ENCODE data around the gene DNASE1L1.
A peak's percentile ranks its signal among the peaks of the same experiment; 100 is the strongest.

DNA sequence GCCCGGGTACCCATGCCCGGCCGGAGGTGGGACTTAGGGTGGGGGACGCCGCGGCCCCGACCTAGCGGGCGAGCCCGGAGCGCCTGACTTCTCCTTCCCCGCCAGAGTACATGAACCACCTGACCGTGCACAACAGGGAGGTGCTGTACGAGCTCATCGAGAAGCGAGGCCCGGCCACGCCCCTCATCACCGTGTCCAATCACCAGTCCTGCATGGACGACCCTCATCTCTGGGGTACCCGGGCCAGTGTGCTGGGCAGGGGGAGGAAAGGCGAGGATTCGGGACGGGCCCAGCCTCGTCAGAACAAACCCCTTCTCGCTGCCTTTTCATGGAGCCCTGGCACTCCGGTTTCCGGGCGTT, 2.9 kb upstream of the DNASE1L1 start:
- TF ChIP-seq POLR2A (IDR thresholded peaks at IDR 0.05) (no peak), EP300 (IDR thresholded peaks at IDR 0.05) (no peak), POLR2AphosphoS5 (IDR thresholded peaks at IDR 0.05) (peak; percentile 20)
- TF ChIP-seq, protein P1, sequence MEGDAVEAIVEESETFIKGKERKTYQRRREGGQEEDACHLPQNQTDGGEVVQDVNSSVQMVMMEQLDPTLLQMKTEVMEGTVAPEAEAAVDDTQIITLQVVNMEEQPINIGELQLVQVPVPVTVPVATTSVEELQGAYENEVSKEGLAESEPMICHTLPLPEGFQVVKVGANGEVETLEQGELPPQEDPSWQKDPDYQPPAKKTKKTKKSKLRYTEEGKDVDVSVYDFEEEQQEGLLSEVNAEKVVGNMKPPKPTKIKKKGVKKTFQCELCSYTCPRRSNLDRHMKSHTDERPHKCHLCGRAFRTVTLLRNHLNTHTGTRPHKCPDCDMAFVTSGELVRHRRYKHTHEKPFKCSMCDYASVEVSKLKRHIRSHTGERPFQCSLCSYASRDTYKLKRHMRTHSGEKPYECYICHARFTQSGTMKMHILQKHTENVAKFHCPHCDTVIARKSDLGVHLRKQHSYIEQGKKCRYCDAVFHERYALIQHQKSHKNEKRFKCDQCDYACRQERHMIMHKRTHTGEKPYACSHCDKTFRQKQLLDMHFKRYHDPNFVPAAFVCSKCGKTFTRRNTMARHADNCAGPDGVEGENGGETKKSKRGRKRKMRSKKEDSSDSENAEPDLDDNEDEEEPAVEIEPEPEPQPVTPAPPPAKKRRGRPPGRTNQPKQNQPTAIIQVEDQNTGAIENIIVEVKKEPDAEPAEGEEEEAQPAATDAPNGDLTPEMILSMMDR (IDR thresholded peaks at IDR 0.05) = no peak
